Retina (tissue), 1 donor: ENCODE measurements around the gene CACNB4.
"Not testable (repeated sequence)": the region's sequence is repeated elsewhere in the genome, so short reads cannot be mapped to it uniquely, and the experiment has no call there.

Experiments
- DNase-seq: peaks from one replicate; pipeline ENCODE4 v3.0.0-alpha.2; 2016

CACNB4 gene

DNA sequence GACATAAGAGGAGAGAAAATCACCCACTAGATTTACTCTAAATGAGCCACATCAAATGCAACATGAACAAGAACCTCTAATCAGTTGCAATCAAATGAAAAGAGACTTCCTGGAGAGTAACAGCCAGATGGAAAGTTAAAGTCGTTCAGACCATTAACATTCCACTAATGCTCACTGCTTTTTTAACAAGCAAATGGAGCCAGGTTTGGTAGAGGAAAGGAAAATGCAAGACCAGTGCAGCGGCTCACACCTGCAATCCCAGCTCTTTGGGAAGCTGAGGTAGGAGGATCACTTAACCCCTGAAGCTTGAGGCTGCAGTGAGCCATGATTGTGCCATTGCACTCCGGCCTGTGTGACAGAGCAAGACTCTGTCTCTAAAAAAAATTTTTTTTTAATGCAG, 48.5 kb downstream of the CACNB4 start:
- DNase-seq: no peak

- no peak for DNase-seq
These were observed 49.3 kb downstream of the CACNB4 start for GRCh38 chr2:152049541-152049940.

DNA sequence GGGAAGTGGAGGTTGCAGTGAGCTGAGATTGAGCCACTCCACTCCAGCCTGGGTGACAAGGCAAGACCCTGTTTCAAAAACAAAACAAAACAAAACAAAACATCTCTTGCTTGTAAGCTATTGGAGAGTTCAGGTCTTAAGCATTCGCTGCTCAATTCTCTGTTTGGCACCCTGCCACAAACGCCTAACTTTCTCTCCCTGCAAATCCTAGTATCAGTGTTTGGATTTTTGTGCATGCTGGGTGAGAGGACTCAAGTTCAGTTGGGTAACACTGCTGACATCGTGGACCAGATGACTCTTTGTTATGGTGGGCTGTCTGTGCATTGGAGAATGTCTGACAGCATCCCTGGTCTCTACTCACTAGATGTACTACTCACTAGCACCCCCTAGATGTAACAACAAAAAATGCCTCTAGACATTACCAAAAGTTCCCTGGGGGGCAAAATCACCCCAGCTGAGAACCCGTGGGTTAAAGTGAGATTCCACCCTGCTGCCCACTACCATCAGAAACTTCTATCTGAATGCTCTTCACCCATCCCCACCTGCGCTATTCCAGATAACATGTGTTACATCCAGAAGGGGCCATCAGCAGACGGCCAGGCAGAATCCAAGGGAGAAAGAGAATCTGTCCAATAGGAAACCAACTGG, 50.9 kb downstream of the CACNB4 start:
- DNase-seq: no peak

DNA sequence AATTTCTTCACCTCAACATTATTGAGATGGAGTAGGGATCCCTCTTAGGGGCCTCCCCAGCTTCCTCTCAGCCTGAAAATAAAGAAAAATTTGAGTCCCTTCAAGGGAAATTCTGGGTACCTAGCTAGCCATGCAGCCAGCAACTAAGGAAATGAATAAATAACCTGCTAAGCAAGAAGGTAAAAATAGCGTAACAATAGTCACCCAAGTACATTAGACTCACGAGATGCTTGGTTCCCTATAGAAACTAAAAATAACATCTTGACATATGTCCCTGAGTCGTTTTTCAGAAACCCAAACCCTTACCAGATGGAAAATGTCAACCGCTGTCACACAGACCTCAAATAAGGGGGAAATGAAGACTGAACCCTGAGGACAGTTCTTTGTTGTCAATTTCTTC, 51.9 kb downstream of the CACNB4 start:
- no peak for DNase-seq

- DNase-seq: no peak
These were observed 55.9 kb downstream of the CACNB4 start for GRCh38 chr2:152042636-152043615.

GRCh38 chr2:152038441-152038958, 60.3 kb downstream of the CACNB4 start:
- no peak for DNase-seq

DNA sequence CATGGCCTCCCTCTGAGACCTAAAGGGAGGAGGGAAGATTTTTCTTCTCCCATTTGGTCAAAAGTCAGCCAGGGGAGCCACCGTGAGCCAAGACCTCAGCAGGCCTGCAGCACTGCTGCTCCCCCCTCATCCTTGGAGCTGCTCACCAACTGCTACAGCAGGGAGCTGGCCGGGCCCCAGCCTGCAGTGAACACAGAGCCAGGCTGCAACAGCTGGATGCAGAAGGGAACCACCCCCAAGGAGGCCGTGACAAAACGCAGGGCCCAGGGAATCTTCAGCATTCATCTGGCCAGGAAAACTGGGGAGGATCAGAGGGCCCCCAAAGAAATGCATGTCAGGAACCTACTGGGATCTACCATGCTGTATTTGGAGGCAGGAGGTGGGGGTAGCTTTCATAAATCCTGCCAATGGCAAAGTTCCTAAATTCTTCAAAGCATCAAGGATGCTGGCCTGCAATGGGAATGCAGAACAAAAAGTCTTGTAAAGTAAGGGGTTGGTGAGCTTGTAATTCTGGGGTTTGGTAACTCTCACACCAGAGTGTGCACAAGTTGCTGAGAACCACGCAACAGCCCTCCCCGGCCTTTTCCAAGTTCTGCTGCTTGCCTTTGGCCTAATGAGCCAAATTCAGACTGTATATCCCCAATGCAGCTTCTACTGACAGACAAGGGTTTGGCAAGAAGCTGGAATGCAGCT, 61.0 kb downstream of the CACNB4 start:
- no peak for DNase-seq

GRCh38 chr2:152036611-152037469, 62.0 kb downstream of the CACNB4 start:
- DNase-seq: peak; percentile 74

DNA sequence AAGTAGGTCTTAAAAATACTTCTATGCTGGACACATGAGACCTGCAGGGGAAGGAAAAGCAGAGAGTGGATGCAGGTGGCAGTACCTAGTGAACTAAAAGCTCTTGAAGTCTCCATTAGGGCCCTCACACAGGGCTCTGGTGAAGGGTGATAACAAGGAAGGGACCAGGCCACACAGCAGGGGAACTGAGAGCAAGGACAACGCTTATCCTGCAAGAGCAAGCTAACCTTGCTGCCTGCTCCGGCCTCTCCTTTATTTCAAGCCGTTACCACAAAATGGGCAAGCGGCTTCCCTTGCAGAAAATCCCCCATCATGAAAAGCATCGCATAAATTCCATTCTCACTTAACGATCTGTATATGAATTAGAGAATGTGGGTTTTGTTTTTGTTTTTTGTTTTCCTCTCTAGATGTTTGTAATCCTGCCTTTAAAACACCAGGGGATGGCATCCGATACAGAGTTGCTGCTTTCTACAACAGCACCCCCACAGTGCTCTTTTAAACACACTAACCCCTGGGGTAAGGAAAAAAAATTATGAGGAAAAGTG, 64.5 kb downstream of the CACNB4 start:
- peak; percentile 25 for DNase-seq

DNA sequence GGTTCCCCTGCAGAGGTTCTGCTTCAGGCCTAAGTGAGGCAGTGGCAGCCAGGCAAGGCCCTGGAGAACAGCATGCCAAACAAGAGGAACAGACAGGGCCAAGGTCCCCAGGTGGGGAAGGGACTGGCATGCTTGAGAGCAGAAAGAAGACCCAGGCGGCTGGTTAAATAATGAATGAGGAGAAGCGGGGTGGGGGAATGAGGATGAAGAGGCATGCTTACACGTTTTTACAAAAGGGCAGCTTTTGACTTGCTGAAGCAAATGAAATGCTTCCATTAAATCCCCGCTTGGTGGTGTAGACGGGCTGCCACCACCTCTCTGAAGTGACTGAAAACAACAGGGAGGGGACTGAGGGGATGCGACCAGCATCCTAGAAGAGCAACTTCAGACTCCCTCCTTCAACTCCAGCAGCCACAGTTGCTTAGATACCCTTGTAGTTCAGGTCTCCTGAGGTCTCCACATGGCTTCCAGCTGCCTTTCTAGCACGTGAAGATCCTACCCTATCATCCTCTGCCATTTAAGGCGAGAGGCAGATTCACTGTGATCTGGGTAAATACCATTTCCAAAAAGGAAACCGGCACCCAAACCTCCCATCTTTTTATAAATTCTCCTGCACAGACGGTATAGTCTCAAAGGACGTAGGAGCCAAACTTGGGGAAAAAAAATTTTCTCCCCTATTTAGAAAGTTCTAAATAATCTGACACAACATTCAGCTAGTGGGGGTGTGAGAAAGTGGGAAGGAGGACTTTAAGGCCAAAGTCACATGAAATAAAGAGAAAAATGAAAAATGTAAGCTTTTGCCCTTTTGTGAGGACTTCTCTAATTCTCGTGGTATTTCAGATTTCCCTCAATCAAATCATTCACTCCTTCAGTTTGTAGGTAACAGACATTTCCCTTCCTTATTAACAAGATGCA, 65.6 kb downstream of the CACNB4 start:
- peak; percentile 41 for DNase-seq

DNA sequence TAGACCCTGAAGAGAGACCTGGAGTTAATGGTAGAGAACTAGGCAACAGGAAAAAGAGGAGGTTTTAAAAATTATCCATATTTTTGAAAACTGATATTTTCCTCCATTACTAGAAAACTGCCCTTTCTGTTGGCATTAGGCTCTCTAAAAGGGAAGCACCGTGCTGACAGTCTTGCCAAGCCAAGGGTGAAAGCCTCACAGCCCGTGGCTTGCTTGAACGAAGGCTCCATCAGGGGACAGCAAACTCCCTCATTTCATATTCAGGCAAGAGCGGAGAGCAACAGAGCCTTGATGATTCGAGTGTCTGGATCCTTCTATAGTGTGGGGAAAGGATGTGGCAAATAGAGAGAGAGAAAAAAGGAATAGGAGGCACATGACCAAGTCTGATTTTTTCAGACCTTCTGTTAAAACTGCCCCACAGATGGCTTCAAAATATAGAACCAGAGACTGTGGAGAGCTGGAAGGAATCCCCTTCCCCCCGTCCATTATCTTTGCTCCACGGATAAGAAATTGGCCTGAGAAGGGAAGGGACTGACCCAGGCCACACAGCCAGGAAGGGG, 67.0 kb downstream of the CACNB4 start:
- DNase-seq: peak; percentile 36

DNA sequence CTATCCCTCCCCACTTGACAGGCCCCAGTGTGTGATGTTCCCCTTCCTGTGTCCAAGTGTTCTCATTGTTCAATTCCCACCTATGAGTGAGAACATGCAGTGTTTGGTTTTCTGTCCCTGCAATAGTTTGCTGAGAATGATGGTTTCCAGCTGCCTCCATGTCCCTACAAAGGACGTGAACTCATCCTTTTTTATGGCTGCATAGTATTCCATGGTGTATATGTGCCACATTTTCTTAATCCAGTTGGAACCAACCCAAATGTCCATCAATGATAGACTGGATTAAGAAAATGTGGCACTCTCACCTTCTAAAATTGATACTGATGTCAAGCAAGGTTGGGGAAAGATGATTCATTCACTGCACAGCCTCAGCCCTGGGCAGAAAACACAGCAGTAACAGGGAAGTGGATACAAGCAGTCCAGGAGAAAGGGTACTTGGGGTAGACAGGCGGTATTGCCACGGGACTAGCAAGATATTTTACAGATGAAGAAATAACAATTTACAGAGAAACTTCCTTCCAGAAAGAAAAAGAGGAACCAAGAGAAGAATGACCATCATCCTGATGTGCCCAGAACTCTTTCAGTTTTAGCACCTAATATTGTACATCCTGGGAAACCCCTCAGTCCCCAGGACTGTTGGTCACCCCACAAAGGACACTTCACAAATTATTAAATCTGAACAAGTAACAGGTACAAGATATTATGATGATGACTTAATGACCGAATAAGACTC, 68.1 kb downstream of the CACNB4 start:
- not testable (repeated sequence) for DNase-seq

GRCh38 chr2:152028182-152028862, 70.5 kb downstream of the CACNB4 start:
- no peak for DNase-seq

DNA sequence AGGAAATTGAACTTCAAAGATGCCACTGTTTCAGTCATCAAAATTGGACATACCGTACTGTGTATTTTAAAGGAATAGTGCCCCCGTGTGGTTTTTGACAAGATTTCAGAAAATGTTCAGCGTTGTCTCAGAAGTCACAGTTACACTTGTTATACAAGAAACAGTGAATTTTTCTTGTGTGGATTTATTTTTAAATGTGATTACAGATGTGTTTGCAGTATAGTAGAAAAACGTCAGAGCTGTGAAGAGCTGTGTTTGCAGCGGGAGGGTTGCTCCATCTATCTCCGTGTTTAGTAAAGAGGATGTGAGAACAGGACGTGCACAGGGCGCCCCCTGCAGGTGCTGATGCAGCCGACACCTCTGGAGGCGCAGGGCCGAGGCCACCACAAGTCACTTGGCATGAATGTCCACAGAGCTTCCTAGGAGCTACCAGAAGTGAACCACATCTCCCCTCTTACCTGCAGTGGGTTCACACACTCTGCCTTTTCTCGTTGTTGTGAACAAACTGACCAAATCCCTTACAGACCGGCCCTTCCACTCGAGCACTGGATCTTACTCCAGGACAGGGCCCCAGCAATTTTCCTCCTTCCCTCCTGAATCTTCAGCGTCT, 73.1 kb downstream of the CACNB4 start:
- DNase-seq: peak; percentile 93

DNA sequence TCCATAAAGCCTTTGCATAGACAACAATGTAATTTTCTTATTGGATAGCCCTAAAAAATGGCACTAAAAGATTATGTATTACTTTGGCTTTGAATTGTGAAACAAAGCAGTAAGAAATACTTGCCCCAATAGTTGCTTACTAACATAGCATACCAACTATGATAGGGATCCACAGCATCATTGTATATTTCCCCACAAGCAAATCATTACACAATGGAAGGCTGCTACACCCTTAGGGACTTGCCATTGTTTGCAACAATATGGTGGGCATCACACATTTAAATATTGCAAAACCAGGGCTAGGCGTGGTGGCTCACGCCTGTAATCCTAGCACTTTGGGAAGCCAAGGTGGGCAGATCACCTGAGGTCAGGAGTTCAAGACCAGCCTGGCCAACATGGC, 74.4 kb downstream of the CACNB4 start:
- DNase-seq: no peak

GRCh38 chr2:152022090-152022489, 76.8 kb downstream of the CACNB4 start:
- DNase-seq: no peak

DNA sequence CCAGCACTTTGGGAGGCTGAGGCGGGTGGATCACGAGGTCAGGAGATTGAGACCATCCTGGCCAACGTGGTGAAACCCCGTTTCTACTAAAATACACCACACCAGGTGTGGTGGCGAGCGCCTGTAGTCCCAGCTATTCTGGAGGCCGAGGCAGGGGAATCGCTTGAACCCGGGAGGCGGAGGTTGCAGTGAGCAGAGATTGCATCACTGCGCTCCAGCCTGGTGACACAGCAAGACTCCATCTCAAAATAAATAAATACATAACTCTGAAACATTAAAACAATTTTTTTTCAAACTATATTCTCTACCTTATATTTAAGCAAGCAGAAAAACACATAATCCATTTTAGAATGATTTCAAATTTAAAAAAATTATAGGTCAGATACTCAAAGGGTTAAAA, 77.8 kb downstream of the CACNB4 start:
- not testable (repeated sequence) for DNase-seq

GRCh38 chr2:152019732-152020131, 79.1 kb downstream of the CACNB4 start:
- no peak for DNase-seq
